K562 (cell line): Measurements from ENCODE around the gene DPY30. TPM values are rescaled to one million over a fixed set of nuclear protein-coding genes. Genes with fewer than 3 reads are reported as not detected.

Experiments
- CXXC5 ChIP-seq: fragments of 250-450 bp; sonication (Bioruptor Pico); IDR thresholded peaks from 2 replicates; pipeline ENCODE4 v1.8.0; 2022; ENCODE audit warnings: inconsistent platforms, mild to moderate bottlenecking, moderate library complexity
- DPF2 ChIP-seq: fragments of 450-650 bp; IDR thresholded peaks from 2 replicates; pipeline ENCODE4 v1.6.1; 2016
- ETV6 ChIP-seq, 3 experiments: fragments of 150-350 bp in 1 of 3; sonication (generic) in 1 of 3; formaldehyde crosslinking in 1 of 3; IDR thresholded peaks; 2 replicates each; pipeline versions ENCODE4 v1.6.1 to v1.8.0; 2014 to 2022; ENCODE audit warnings: borderline replicate concordance in 2 of 3, low read depth in 2 of 3, antibody characterized with exemption in 1 of 3, low read length in 1 of 3, mild to moderate bottlenecking in 1 of 3, missing genetic modification reagents in 1 of 3
- RBBP5 ChIP-seq: fragments of 200-600 bp; sonication (generic); IDR thresholded peaks from 2 replicates; pipeline ENCODE4 v1.6.1; 2012; ENCODE audit warnings: borderline replicate concordance, mild to moderate bottlenecking, low read length, control low read depth, inconsistent platforms; ENCODE audit not compliant: insufficient read depth, poor library complexity, severe bottlenecking
- SMARCE1 ChIP-seq: fragments of 450-650 bp; IDR thresholded peaks from 2 replicates; pipeline ENCODE4 v1.7.1; 2016; ENCODE audit warnings: mild to moderate bottlenecking
- TBP ChIP-seq: optimal IDR thresholded peaks from 2 replicates; pipeline ENCODE3; 2011; ENCODE audit warnings: low read depth, low read length, improper control_type of control experiment
- ZBTB40 ChIP-seq, 2 experiments: fragments of 450-650 bp in 1 of 2; sonication (generic) in 1 of 2; formaldehyde crosslinking in 1 of 2; IDR thresholded peaks; 2 replicates each; pipeline versions ENCODE4 v1.7.1 to v1.9.0; 2016 to 2022; ENCODE audit warnings: inconsistent platforms in 1 of 2, mild to moderate bottlenecking in 1 of 2, missing genetic modification reagents in 1 of 2
- ZNF318 ChIP-seq, 2 experiments: fragments of 450-650 bp; IDR thresholded peaks; 2 replicates each; pipeline ENCODE4 v1.6.1; 2016; ENCODE audit warnings: mild to moderate bottlenecking in 2 of 2, borderline replicate concordance in 1 of 2, low read depth in 1 of 2, moderate library complexity in 1 of 2
- polyA plus RNA-seq, 8 experiments: library from polyadenylated mRNA; depleted of rRNA in 4 of 8; stranded (reverse) in 5 of 8; unstranded in 3 of 8; fragments of >200 nt; fragmentation: Nextera tagmentation in 2 of 8; fragmentation: Illumina TruSeq in 1 of 8; extraction: Ambion mirVana in 2 of 8; extraction: Trizol in 1 of 8; gene quantifications; 2 replicates each; pipeline versions ENCODE4 v1.2.1 to v1.2.3, GENCODE V29; 2011 to 2014; ENCODE audit warnings: inconsistent platforms in 1 of 8, missing spikeins in 1 of 8
- total RNA-seq, 7 experiments: library from RNA; depleted of rRNA in 6 of 7; stranded (reverse); fragments of >200 nt in 6 of 7; fragmentation: Illumina TruSeq in 2 of 7; extraction: Trizol in 2 of 7; gene quantifications; 2 replicates each; pipeline versions ENCODE4 v1.2.1 to v1.2.3, GENCODE V29; 2011 to 2021; ENCODE audit warnings: low replicate concordance in 1 of 7

DPY30 gene
- total and polyA plus RNA-seq, 9 of the 15 experiments (the other 6 are each of a cell fraction or from before 2014, with no cell fraction given) = 64.6 to 402 (median 116) TPM

DNA sequence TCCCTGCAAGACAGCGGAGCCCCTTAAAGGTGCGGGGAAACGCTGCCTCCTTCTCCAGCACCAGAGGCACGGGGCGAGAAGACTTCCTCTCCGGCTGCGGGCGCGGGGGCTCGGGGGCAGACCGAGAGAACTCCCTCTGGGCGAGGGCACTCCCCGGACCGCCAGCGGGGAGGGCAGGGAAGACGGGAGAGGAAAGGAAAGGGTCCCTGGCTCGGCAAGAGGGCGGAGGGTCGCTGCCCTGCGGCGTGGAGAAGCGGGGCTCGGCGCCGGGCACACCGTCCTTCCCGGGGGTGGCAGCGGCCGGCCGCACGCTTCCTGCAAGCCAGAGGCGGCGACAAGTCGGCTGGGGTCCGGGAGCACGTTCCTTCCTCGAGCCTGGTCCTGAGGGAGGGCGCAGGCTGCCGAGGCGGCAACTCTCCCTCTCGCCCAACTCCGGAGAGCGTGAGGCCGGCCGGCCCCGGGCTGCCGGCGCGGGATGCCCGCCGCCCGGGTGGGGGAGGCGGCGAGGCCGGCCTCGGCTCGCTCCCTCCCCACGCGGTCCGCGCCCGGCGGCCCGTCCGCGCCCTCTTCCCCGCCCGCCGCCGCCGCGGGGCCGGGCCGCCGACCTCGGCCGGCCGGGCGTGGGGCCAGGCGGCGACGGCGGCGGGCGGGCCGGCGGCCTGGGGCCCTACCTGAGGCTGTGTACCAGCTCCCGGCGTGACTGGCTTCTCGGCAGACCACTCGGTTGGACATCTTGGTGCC lies 29.9 kb downstream of the DPY30 start (continued):
- TF ChIP-seq ZBTB40 (IDR thresholded peaks at IDR 0.05) = no peak
- no peak for TF ChIP-seq ZBTB40 (CRISPR knock-in tag; IDR thresholded peaks at IDR 0.05)
- peak; percentile 36 for TF ChIP-seq RBBP5
- peak; percentile 52; the same call in 1 of the 2 replicates for TF ChIP-seq CXXC5 (CRISPR knock-in tag)
- no peak for TF ChIP-seq ETV6 (IDR thresholded peaks at IDR 0.05; ENCODE audit: borderline replicate concordance in 1 of 2, low read depth in 2 of 2, low read length in 1 of 2)
- peak; percentile 32; the same call in 1 of the 2 replicates for TF ChIP-seq ETV6 (CRISPR knock-in tag; IDR thresholded peaks at IDR 0.05; ENCODE audit: borderline replicate concordance)
- no peak for TF ChIP-seq SMARCE1
- TF ChIP-seq TBP = no peak
- TF ChIP-seq DPF2 = no peak
- TF ChIP-seq ZNF318 (IDR thresholded peaks at IDR 0.05; ENCODE audit: borderline replicate concordance in 1 of 2, low read depth in 1 of 2) = no peak
